Measurements from ENCODE around the gene PRKCZ.

DNA sequence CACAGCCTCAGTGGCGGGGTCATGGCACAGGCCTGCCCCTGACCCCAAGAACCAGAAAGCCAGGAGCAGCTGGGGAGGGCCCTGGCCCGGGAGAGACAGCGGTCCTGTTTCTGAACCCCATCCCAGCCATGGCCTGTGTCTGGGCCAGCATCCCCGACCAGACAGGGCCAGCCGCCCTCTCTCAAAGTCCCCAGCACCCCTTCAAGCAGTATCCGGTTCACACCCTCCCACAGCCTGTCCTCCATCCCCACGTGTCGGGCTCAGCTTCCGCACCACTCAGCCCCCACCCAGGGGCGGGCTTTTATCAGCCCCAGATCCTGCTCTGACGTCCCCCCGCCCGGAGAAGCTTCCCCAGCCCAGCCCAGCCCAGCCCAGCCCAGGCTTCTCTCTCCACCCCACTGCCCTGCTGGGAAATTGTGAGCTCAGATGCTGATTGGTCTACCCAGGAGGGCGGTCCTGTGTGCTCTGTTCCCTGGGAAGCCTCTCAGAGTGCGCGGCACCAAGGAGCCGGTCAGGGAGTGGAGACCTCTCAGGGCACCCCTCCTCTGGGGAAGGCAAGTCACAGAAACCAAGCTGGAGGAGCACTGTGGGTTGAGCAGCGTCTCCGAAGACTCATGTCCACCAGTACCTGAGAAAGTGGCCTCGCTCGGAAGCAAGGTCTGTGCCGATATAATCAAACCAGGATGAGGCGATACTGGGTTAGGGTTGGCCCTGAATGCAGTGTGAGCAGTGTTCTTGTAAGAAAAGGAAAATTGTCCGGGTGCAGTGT lies 149.0 kb downstream of the PRKCZ start:
- TF ChIP-seq, protein P1, sequence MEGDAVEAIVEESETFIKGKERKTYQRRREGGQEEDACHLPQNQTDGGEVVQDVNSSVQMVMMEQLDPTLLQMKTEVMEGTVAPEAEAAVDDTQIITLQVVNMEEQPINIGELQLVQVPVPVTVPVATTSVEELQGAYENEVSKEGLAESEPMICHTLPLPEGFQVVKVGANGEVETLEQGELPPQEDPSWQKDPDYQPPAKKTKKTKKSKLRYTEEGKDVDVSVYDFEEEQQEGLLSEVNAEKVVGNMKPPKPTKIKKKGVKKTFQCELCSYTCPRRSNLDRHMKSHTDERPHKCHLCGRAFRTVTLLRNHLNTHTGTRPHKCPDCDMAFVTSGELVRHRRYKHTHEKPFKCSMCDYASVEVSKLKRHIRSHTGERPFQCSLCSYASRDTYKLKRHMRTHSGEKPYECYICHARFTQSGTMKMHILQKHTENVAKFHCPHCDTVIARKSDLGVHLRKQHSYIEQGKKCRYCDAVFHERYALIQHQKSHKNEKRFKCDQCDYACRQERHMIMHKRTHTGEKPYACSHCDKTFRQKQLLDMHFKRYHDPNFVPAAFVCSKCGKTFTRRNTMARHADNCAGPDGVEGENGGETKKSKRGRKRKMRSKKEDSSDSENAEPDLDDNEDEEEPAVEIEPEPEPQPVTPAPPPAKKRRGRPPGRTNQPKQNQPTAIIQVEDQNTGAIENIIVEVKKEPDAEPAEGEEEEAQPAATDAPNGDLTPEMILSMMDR (IDR thresholded peaks at IDR 0.05) = no peak
- TF ChIP-seq POLR2AphosphoS5 (IDR thresholded peaks at IDR 0.05; ENCODE audit: insufficient read depth in 1 of 2, low read depth in 1 of 2) (peak; percentile 45 to 87), POLR2A (IDR thresholded peaks at IDR 0.05) (peak in 1 of 2 donors; percentile 52)

Data from vagina (tissue), 2 donors.